B cell (primary cell): ENCODE results near the gene SSH3.

Experiments used
- CTCF ChIP-seq: fragments of 200-600 bp; IDR thresholded peaks from one replicate; pipeline ENCODE4 v1.8.0; 2022; ENCODE audit warnings: antibody characterized with exemption, mild to moderate bottlenecking
- EZH2 ChIP-seq: IDR thresholded peaks from 2 replicates; pipeline ENCODE4 v1.6.1; 2012; ENCODE audit warnings: borderline replicate concordance, low read depth, mild to moderate bottlenecking, moderate library complexity, low read length; ENCODE audit not compliant: insufficient read depth, poor library complexity, severe bottlenecking

GRCh38 chr11:67285541-67286498, 17.5 kb upstream of the SSH3 start:
- TF ChIP-seq CTCF (no peak), EZH2 (no peak)
